ENCODE results near the gene ZXDC.

Gene ZXDC

GRCh38 chr3:126469479-126469878 lies 6.2 kb downstream of the ZXDC start:
- DNase-seq, result no peak

GRCh38 chr3:126468028-126468891 lies 7.4 kb downstream of the ZXDC start:
- peak; percentile 4 for DNase-seq

- DNase-seq, result no peak
Observed at GRCh38 chr3:126467611-126467955, 8.1 kb downstream of the ZXDC start.

GRCh38 chr3:126466886-126467610 lies 8.6 kb downstream of the ZXDC start:
- DNase-seq, result no peak

GRCh38 chr3:126465928-126466544 lies 9.7 kb downstream of the ZXDC start:
- DNase-seq, result no peak

- no peak for DNase-seq
Observed at GRCh38 chr3:126464997-126465396, 10.7 kb downstream of the ZXDC start.

GRCh38 chr3:126464494-126464893 lies 11.2 kb downstream of the ZXDC start:
- DNase-seq, result no peak

GRCh38 chr3:126464093-126464492 lies 11.6 kb downstream of the ZXDC start:
- no peak for DNase-seq

GRCh38 chr3:126463521-126463920 lies 12.2 kb downstream of the ZXDC start:
- no peak for DNase-seq

- DNase-seq, result no peak
Observed at GRCh38 chr3:126461450-126462070, 14.1 kb downstream of the ZXDC start.

GRCh38 chr3:126460381-126460780 lies 15.3 kb downstream of the ZXDC start:
- DNase-seq, result no peak

- no peak for DNase-seq
Observed at GRCh38 chr3:126459763-126460127, 15.9 kb downstream of the ZXDC start.

- no peak for DNase-seq
Observed at GRCh38 chr3:126459111-126459762, 16.5 kb downstream of the ZXDC start.

GRCh38 chr3:126456766-126457388 lies 18.8 kb downstream of the ZXDC start:
- no peak for DNase-seq

- no peak for DNase-seq
Observed at GRCh38 chr3:126456211-126456610, 19.5 kb downstream of the ZXDC start.

GRCh38 chr3:126454437-126455198 lies 21.1 kb downstream of the ZXDC start:
- no peak for DNase-seq

GRCh38 chr3:126454025-126454424 lies 21.7 kb downstream of the ZXDC start:
- DNase-seq, result no peak

GRCh38 chr3:126452213-126452612 lies 23.5 kb downstream of the ZXDC start:
- no peak for DNase-seq

- DNase-seq, result no peak
Observed at GRCh38 chr3:126451511-126451910, 24.2 kb downstream of the ZXDC start.

GRCh38 chr3:126450744-126451143 lies 24.9 kb downstream of the ZXDC start:
- DNase-seq, result no peak

GRCh38 chr3:126450219-126450618 lies 25.5 kb downstream of the ZXDC start:
- DNase-seq, result no peak

- DNase-seq, result no peak
Observed at GRCh38 chr3:126449621-126450051, 26.1 kb downstream of the ZXDC start.
